H1 (cell line): Measurements from ENCODE around the gene GULP1. TPM values are rescaled to one million over a fixed set of nuclear protein-coding genes. Genes with fewer than 3 reads are reported as not detected.

Source experiments
- CTCF ChIA-PET: fragments of 300-600 bp; sonication (Branson Sonifier 250); formaldehyde crosslinking; loops from one replicate; lab custom pipeline; 2021; ENCODE audit not compliant: partially characterized antibody; lab: Charles Lee
- POLR2A ChIA-PET: fragments of 300-600 bp; sonication (Branson Sonifier 250); formaldehyde crosslinking; loops from one replicate; lab custom pipeline; 2021; ENCODE audit warnings: inconsistent platforms; ENCODE audit not compliant: partially characterized antibody; lab: Charles Lee
- DNase-seq, 2 experiments: peaks; one replicate each; pipeline versions ENCODE4 v3.0.0 to v3.0.0-alpha.2; 2010 to 2022; ENCODE audit warnings: low spot score in 2 of 2, low read depth in 1 of 2, mixed read lengths in 1 of 2
- FAIRE-seq: peaks from 2 replicates; lab custom pipeline; 2011; peaks lifted over from hg19 to GRCh38; lab: Jason Lieb, UNC
- H2AFZ ChIP-seq: 2 replicates; pipeline ENCODE4 v1.8.1; 2012; ENCODE audit warnings: low read length, inconsistent platforms
- H2AK5ac ChIP-seq: 2 replicates; pipeline ENCODE4 v1.6.1; 2013; ENCODE audit warnings: low read depth, low read length
- H2BK120ac ChIP-seq: replicated peaks from 2 replicates; pipeline ENCODE3; 2013; ENCODE audit warnings: low read depth, low read length, inconsistent platforms
- H2BK12ac ChIP-seq: 2 replicates; pipeline ENCODE4 v1.6.1; 2013; ENCODE audit warnings: low read depth, low read length
- H2BK15ac ChIP-seq: 2 replicates; pipeline ENCODE4 v1.6.1; 2013; ENCODE audit warnings: low read length
- H2BK20ac ChIP-seq: 2 replicates; pipeline ENCODE4 v1.6.1; 2013; ENCODE audit warnings: low read length
- H2BK5ac ChIP-seq: 2 replicates; pipeline ENCODE4 v1.6.1; 2013; ENCODE audit warnings: low read depth, low read length
- H3K14ac ChIP-seq: 2 replicates; pipeline ENCODE4 v1.6.1; 2013; ENCODE audit warnings: inconsistent platforms; ENCODE audit not compliant: insufficient read length
- H3K18ac ChIP-seq: 2 replicates; pipeline ENCODE4 v1.6.1; 2013; ENCODE audit warnings: low read length; ENCODE audit errors: extremely low read depth
- H3K23ac ChIP-seq: 2 replicates; pipeline ENCODE4 v1.6.1; 2013; ENCODE audit warnings: inconsistent platforms; ENCODE audit not compliant: insufficient read length
- H3K23me2 ChIP-seq: 2 replicates; pipeline ENCODE4 v1.6.1; 2013; ENCODE audit warnings: low read depth, low read length
- H3K27ac ChIP-seq: 2 replicates; pipeline ENCODE4 v1.6.1; 2011; ENCODE audit warnings: low read depth, low read length, inconsistent platforms
- H3K27me3 ChIP-seq, 4 experiments: replicated peaks in 1 of 4; 1 replicate in 1 of 4; 2 replicates in 3 of 4; pipeline versions ENCODE4 v1.6.1 to v1.8.1; 2011 to 2013; ENCODE audit warnings: low read length in 3 of 4, mild to moderate bottlenecking in 3 of 4, inconsistent platforms in 2 of 4, mixed read lengths in 2 of 4, moderate library complexity in 1 of 4; ENCODE audit not compliant: control insufficient read depth in 3 of 4, insufficient read depth in 3 of 4; ENCODE audit errors: extremely low read depth in 1 of 4
- H3K36me3 ChIP-seq, 4 experiments: 2 replicates each; pipeline versions ENCODE4 v1.6.1 to v1.8.1; 2011 to 2013; ENCODE audit warnings: mild to moderate bottlenecking in 4 of 4, low read length in 3 of 4, moderate library complexity in 2 of 4, control low read depth in 1 of 4, inconsistent platforms in 1 of 4; ENCODE audit not compliant: insufficient read depth in 4 of 4, control insufficient read depth in 2 of 4
- H3K4ac ChIP-seq: replicated peaks from 2 replicates; pipeline ENCODE3; 2013; ENCODE audit warnings: low read length, low read depth, mixed read lengths, inconsistent platforms; ENCODE audit not compliant: insufficient read length
- H3K4me1 ChIP-seq, 4 experiments: replicated peaks in 1 of 4; 1 replicate in 1 of 4; 2 replicates in 3 of 4; pipeline versions ENCODE4 v1.6.1 to v1.8.1; 2011 to 2013; ENCODE audit warnings: low read length in 3 of 4, inconsistent platforms in 2 of 4, mixed read lengths in 1 of 4; ENCODE audit not compliant: insufficient read depth in 4 of 4, control insufficient read depth in 3 of 4
- H3K4me2 ChIP-seq, 2 experiments: 2 replicates each; pipeline versions ENCODE4 v1.6.1 to v1.8.1; 2011 to 2013; ENCODE audit warnings: low read depth in 2 of 2, low read length in 2 of 2, control low read depth in 1 of 2, inconsistent platforms in 1 of 2, mild to moderate bottlenecking in 1 of 2; ENCODE audit not compliant: insufficient read depth in 1 of 2
- H3K4me3 ChIP-seq, 4 experiments: fragments of 200-600, 300-600 bp in 1 of 4; sonication (generic), shearing (Covaris generic), sonication (Bioruptor Twin) in 1 of 4; 2 replicates each; pipeline versions ENCODE4 v1.5.1 to v1.8.1; 2011 to 2016; ENCODE audit warnings: low read length in 4 of 4, low read depth in 3 of 4, control low read depth in 2 of 4, inconsistent platforms in 2 of 4, mild to moderate bottlenecking in 2 of 4, mixed read lengths in 1 of 4, moderate library complexity in 1 of 4; ENCODE audit not compliant: insufficient read depth in 2 of 4; ENCODE audit errors: extremely low read depth in 1 of 4
- H3K56ac ChIP-seq: replicated peaks from 2 replicates; pipeline ENCODE3; 2013; ENCODE audit warnings: low read depth, mild to moderate bottlenecking, mixed read lengths, low read length, inconsistent platforms; ENCODE audit not compliant: insufficient read length
- H3K79me1 ChIP-seq: 2 replicates; pipeline ENCODE4 v1.6.1; 2013; ENCODE audit warnings: low read depth, low read length, control low read depth
- H3K79me2 ChIP-seq, 2 experiments: 2 replicates each; pipeline versions ENCODE4 v1.6.1 to v1.8.1; 2012 to 2013; ENCODE audit warnings: low read length in 2 of 2, mild to moderate bottlenecking in 2 of 2, inconsistent platforms in 1 of 2; ENCODE audit not compliant: insufficient read depth in 2 of 2, control insufficient read depth in 1 of 2
- H3K9ac ChIP-seq, 4 experiments: replicated peaks in 1 of 4; 1 replicate in 1 of 4; 2 replicates in 3 of 4; pipeline versions ENCODE4 v1.6.1 to v1.8.1; 2011 to 2013; ENCODE audit warnings: low read depth in 3 of 4, low read length in 3 of 4, control low read depth in 2 of 4, mild to moderate bottlenecking in 2 of 4, moderate library complexity in 2 of 4, inconsistent platforms in 1 of 4; ENCODE audit errors: extremely low read depth in 1 of 4
- H3K9me3 ChIP-seq, 2 experiments: 2 replicates each; pipeline versions ENCODE4 v1.6.1 to v1.8.1; 2012 to 2013; ENCODE audit warnings: mild to moderate bottlenecking in 2 of 2, moderate library complexity in 2 of 2, control low read depth in 1 of 2, inconsistent platforms in 1 of 2, low read depth in 1 of 2, low read length in 1 of 2, mixed read lengths in 1 of 2; ENCODE audit not compliant: insufficient read depth in 2 of 2
- H4K20me1 ChIP-seq, 2 experiments: replicated peaks in 1 of 2; 2 replicates each; pipeline versions ENCODE3 to v1.8.1; 2011 to 2013; ENCODE audit warnings: inconsistent platforms in 2 of 2, low read length in 2 of 2, mild to moderate bottlenecking in 1 of 2; ENCODE audit not compliant: insufficient read depth in 2 of 2, control insufficient read depth in 1 of 2
- H4K5ac ChIP-seq: 2 replicates; pipeline ENCODE4 v1.6.1; 2013; ENCODE audit warnings: low read length, low read depth, mixed read lengths, inconsistent platforms; ENCODE audit not compliant: insufficient read length
- H4K8ac ChIP-seq: 2 replicates; pipeline ENCODE4 v1.8.0; 2013; ENCODE audit warnings: mild to moderate bottlenecking, moderate library complexity, low read length, inconsistent platforms; ENCODE audit not compliant: insufficient read depth; ENCODE audit errors: extremely low read depth
- H4K91ac ChIP-seq: replicated peaks from 2 replicates; pipeline ENCODE3; 2013; ENCODE audit warnings: low read length, mixed read lengths, inconsistent platforms; ENCODE audit not compliant: insufficient read length
- ASH2L ChIP-seq: fragments of 200-600, 300-600 bp; sonication (generic); IDR thresholded peaks from one replicate; pipeline ENCODE4 v1.7.1; 2017; ENCODE audit warnings: low read length
- CREB1 ChIP-seq: IDR thresholded peaks from 2 replicates; pipeline ENCODE4 v1.6.1; 2012; ENCODE audit warnings: inconsistent platforms
- FOSL1 ChIP-seq: IDR thresholded peaks from 2 replicates; pipeline ENCODE4 v1.6.1; 2011; ENCODE audit warnings: mild to moderate bottlenecking, low read depth, low read length, moderate library complexity; ENCODE audit not compliant: insufficient read depth
- HDAC2 ChIP-seq, 2 experiments: fragments of 300-600 bp in 1 of 2; sonication (generic) in 1 of 2; IDR thresholded peaks; 2 replicates each; pipeline ENCODE4 v1.6.1; 2011 to 2012; ENCODE audit warnings: low read depth in 2 of 2, low read length in 2 of 2, mild to moderate bottlenecking in 2 of 2, moderate library complexity in 2 of 2, borderline replicate concordance in 1 of 2, inconsistent platforms in 1 of 2
- RFX5 ChIP-seq: IDR thresholded peaks from 2 replicates; pipeline ENCODE4 v1.6.1; 2011; ENCODE audit warnings: low read depth, low read length, improper control_type of control experiment, borderline replicate concordance
- SAP30 ChIP-seq: fragments of 300-600 bp; sonication (generic); IDR thresholded peaks from 2 replicates; pipeline ENCODE4 v1.7.1; 2012; ENCODE audit warnings: low read length, moderate library complexity, mild to moderate bottlenecking, inconsistent platforms; ENCODE audit not compliant: insufficient read depth, insufficient replicate concordance
- WGBS, 2 experiments: shearing (Covaris generic) in 1 of 2; methylation state at CpG; one replicate each; pipeline versions ENCODE4 v1.1.6 to v1.1.7; 2013 to 2015; ENCODE audit warnings: low lambda C conversion rate in 2 of 2, mixed read lengths in 2 of 2, inconsistent platforms in 1 of 2, low coverage in 1 of 2, missing lambda C conversion rate in 1 of 2; ENCODE audit not compliant: insufficient replicate concordance in 2 of 2, insufficient coverage in 1 of 2, insufficient read length in 1 of 2; ENCODE audit errors: extremely low coverage in 1 of 2, missing lambda C conversion rate in 1 of 2; 5-methylcytosine and 5-hydroxymethylcytosine counted together
- polyA plus RNA-seq, 7 experiments: library from polyadenylated mRNA; depleted of rRNA in 3 of 7; stranded (reverse) in 5 of 7; unstranded in 2 of 7; fragments of >200 nt in 5 of 7; fragments of 200-250 nt in 2 of 7; gene quantifications; 1 replicate in 5 of 7; 2 replicates in 1 of 7; 4 replicates in 1 of 7; pipeline versions ENCODE4 v1.2.1 to v1.2.3, GENCODE V29; 2011 to 2013; ENCODE audit warnings: missing spikeins in 2 of 7, mixed read lengths in 2 of 7
- total RNA-seq: library from RNA; stranded (reverse); fragmentation: NEBNext Ultra II Directional; extraction: Animal tissue kit (Norgen Biotek cat#: 25700); gene quantifications from 2 replicates; pipeline ENCODE4 v1.2.1, GENCODE V29; 2021

The GULP1 gene
- total and polyA plus RNA-seq, 2 of the 8 experiments (the other 6 are each of a cell fraction or from before 2014, with no cell fraction given) = 69.7 to 139 TPM

GRCh38 chr2:188320861-188321260, 29.2 kb downstream of the GULP1 start:
- H3K79me2 ChIP-seq = peaks cover 7 to 100% of the 10 kb centered on the region in 2 experiments
- H4K91ac ChIP-seq = no peak overlapping the region
- no peak overlapping the region for H2AK5ac ChIP-seq
- FAIRE-seq = no peak
- H4K20me1 ChIP-seq = peaks cover 2% of the 10 kb centered on the region in 2 experiments
- no peak overlapping the region for H3K18ac ChIP-seq
- 47% methylated on average over 2 of the region's 2 CpGs; no CpG with 5 or more reads in 1 of the 2 experiments for WGBS, 2 experiments
- H2BK20ac ChIP-seq = no peak overlapping the region
- no peaks in the 10 kb centered on the region for H3K27me3 ChIP-seq
- no peaks in the 10 kb centered on the region for H3K9me3 ChIP-seq
- H3K14ac ChIP-seq = no peak overlapping the region
- ChIA-PET POLR2A (interaction anchor here (3.3 kb wide), 1 partner anchor 28 kb away, joined by 20 read pairs; the partner anchor contains the start of gene GULP1), CTCF (interaction anchor here (1.6 kb wide), 1 partner anchor 71 kb away, joined by 3 read pairs; no protein-coding TSS in a partner anchor)
- DNase-seq = no peak
- H3K4me3 ChIP-seq = no peak overlapping the region
- H2BK5ac ChIP-seq = no peak overlapping the region
- no peaks in the 10 kb centered on the region; the same call in 1 of the 2 replicates for H3K23me2 ChIP-seq
- H3K27ac ChIP-seq = no peak overlapping the region
- H3K4me1 ChIP-seq = peaks cover 0 to 9% (median 7%) of the 10 kb centered on the region in 4 experiments; a peak in 5 of 7 replicates
- no peak overlapping the region for H4K8ac ChIP-seq
- H3K36me3 ChIP-seq = no peaks in the 10 kb centered on the region
- H2BK120ac ChIP-seq = no peak overlapping the region
- H4K5ac ChIP-seq = no peak overlapping the region
- H2BK12ac ChIP-seq = no peak overlapping the region
- H3K79me1 ChIP-seq = 0 out of 2 replicates have a peak, but pooled peaks cover 3% of the 10 kb centered on the region
- no peak overlapping the region for H2BK15ac ChIP-seq
- H3K4me2 ChIP-seq = no peak overlapping the region
- no peak overlapping the region for H3K4ac ChIP-seq
- no peak overlapping the region for H3K9ac ChIP-seq
- no peak overlapping the region for H2AFZ ChIP-seq
- no peak for TF ChIP-seq CREB1
- no peak for TF ChIP-seq RFX5
- no peak for TF ChIP-seq SAP30
- TF ChIP-seq FOSL1 = no peak
- no peak for TF ChIP-seq HDAC2 (IDR thresholded peaks at IDR 0.05; ENCODE audit: borderline replicate concordance in 1 of 2, low read depth in 2 of 2, low read length in 2 of 2)
- TF ChIP-seq ASH2L = no peak
- H3K56ac ChIP-seq = no peak overlapping the region
- no peak overlapping the region for H3K23ac ChIP-seq
